Lower leg skin (tissue), 3 donors: ENCODE data around the gene EID3.

Experiments used
- CTCF ChIP-seq, 3 donors: fragments of 450-650 bp; IDR thresholded peaks; one replicate each; pipeline ENCODE4 v1.5.1; 2016; ENCODE audit warnings: antibody characterized with exemption in 3 of 3, mild to moderate bottlenecking in 3 of 3, moderate library complexity in 2 of 3
- POLR2A ChIP-seq, 2 donors: fragments of 450-650 bp; IDR thresholded peaks; one replicate each; pipeline ENCODE4 v1.6.1; 2016 to 2017; ENCODE audit warnings: antibody characterized with exemption in 2 of 2, mild to moderate bottlenecking in 1 of 2, moderate library complexity in 1 of 2

DNA sequence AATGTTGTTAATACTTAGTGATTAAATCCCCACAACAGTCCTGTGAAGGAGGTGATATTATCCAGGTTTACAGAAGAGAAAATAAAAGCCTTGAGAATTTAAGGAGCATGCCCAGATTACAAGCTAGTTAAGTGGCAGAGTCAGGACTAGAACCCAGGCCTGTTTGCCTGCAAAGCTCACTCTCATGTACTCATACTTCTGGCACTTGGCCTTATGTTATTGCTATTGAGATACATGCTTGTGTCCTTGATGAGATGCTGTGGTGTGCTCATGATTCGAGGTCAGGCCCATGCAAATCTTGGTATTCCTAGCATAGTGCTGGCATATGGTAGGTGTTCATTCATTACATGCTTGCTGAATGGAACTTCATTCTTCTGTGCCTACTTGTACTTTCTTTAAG is 7.6 kb upstream of the EID3 start:
- no peak for TF ChIP-seq CTCF (IDR thresholded peaks at IDR 0.05)
- no peak for TF ChIP-seq POLR2A (IDR thresholded peaks at IDR 0.05)
